Measurements from ENCODE around the gene CAPN5.

The CAPN5 gene

GRCh38 chr11:77123591-77123990, 56.8 kb downstream of the CAPN5 start:
- in situ Hi-C loops (cut with HindIII; ENCODE audit: low sequenced_read_pairs): no loop called here
- no peak overlapping the region for H3K4me3 ChIP-seq (ENCODE audit: low read depth, low read length)
- TF ChIP-seq CTCF (IDR thresholded peaks at IDR 0.05; ENCODE audit: low read depth, low read length): no peak
- DNase-seq (ENCODE audit: low read depth, low spot score): no peak

GRCh38 chr11:77124041-77124440, 57.3 kb downstream of the CAPN5 start:
- H3K4me3 ChIP-seq (ENCODE audit: low read depth, low read length): no peak overlapping the region
- in situ Hi-C loops (cut with HindIII; ENCODE audit: low sequenced_read_pairs): no loop called here
- TF ChIP-seq CTCF (IDR thresholded peaks at IDR 0.05; ENCODE audit: low read depth, low read length): no peak
- DNase-seq (ENCODE audit: low read depth, low spot score): no peak

GRCh38 chr11:77124488-77124887, 57.7 kb downstream of the CAPN5 start:
- DNase-seq (ENCODE audit: low read depth, low spot score): no peak
- no peak overlapping the region for H3K4me3 ChIP-seq (ENCODE audit: low read depth, low read length)
- no peak for TF ChIP-seq CTCF (IDR thresholded peaks at IDR 0.05; ENCODE audit: low read depth, low read length)
- in situ Hi-C loops (cut with HindIII; ENCODE audit: low sequenced_read_pairs): no loop called here

- TF ChIP-seq CTCF (IDR thresholded peaks at IDR 0.05; ENCODE audit: low read depth, low read length): no peak
- no peak overlapping the region for H3K4me3 ChIP-seq (ENCODE audit: low read depth, low read length)
- DNase-seq (ENCODE audit: low read depth, low spot score): no peak
- in situ Hi-C loops (cut with HindIII; ENCODE audit: low sequenced_read_pairs): no loop called here
These were observed 58.4 kb downstream of the CAPN5 start for GRCh38 chr11:77125191-77125590.

GRCh38 chr11:77125695-77126094, 58.9 kb downstream of the CAPN5 start:
- no peak for TF ChIP-seq CTCF (IDR thresholded peaks at IDR 0.05; ENCODE audit: low read depth, low read length)
- DNase-seq (ENCODE audit: low read depth, low spot score): no peak
- in situ Hi-C loops (cut with HindIII; ENCODE audit: low sequenced_read_pairs): no loop called here
- no peak overlapping the region for H3K4me3 ChIP-seq (ENCODE audit: low read depth, low read length)

GRCh38 chr11:77126156-77126775, 59.5 kb downstream of the CAPN5 start:
- DNase-seq (ENCODE audit: low read depth, low spot score): no peak
- in situ Hi-C loops (cut with HindIII; ENCODE audit: low sequenced_read_pairs): no loop called here
- TF ChIP-seq CTCF (IDR thresholded peaks at IDR 0.05; ENCODE audit: low read depth, low read length): no peak
- H3K4me3 ChIP-seq (ENCODE audit: low read depth, low read length): no peak overlapping the region

- H3K4me3 ChIP-seq (ENCODE audit: low read depth, low read length): no peak overlapping the region
- in situ Hi-C loops (cut with HindIII; ENCODE audit: low sequenced_read_pairs): no loop called here
- DNase-seq (ENCODE audit: low read depth, low spot score): no peak
- TF ChIP-seq CTCF (IDR thresholded peaks at IDR 0.05; ENCODE audit: low read depth, low read length): no peak
These were observed 60.1 kb downstream of the CAPN5 start for GRCh38 chr11:77126861-77127234.

Data from astrocyte of the spinal cord (primary cell).